Colon (tissue), 2 donors: ENCODE measurements around the gene NDRG4.
"Not testable (repeated sequence)": the region's sequence is repeated elsewhere in the genome, so short reads cannot be mapped to it uniquely, and the experiment has no call there.

Experiments
- FAIRE-seq: peaks from 2 replicates; lab custom pipeline; 2012; peaks lifted over from hg19 to GRCh38; lab: Jason Lieb, UNC
- donor health status: control.
- donor health status: control.

The NDRG4 gene

DNA sequence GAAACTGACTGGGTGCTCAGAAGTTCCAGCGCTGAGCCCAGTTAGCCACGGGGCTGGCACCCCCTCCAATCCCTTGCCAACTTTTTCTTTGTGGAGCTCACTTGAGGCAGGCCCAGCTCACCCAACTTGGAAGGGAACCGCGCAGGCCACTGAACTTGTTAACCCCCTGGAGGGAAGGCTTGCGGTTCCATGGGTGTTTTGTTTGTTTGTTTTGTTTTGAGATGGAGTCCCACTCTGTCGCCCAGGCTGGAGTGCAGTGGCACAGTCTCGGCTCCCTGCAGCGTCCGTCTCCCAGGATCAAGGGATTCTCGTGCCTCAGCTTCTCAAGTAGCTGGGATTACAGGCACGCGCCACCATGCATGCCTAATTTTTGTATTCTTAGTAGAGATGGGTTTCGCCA lies 34.1 kb upstream of the NDRG4 start:
- no peak for FAIRE-seq

DNA sequence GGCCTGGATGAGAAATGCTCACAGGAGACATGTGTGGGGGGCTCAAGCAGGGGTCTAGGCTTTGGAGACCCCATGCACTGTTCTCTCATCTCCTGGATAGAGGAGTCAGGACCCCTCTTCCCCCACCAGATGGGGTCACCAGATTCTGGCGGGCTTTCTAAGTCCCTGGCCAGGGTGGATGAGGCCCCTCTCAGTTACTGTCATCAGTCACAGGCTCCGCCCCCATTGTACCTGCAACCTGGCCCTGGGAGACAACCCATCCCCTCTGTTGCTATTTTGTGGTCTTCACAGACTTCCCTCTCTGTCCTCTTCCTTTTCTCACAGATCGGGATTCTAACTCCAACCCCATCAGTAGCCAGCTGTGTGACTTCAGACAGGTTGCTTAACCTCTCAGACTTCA lies 33.5 kb upstream of the NDRG4 start:
- no peak for FAIRE-seq

DNA sequence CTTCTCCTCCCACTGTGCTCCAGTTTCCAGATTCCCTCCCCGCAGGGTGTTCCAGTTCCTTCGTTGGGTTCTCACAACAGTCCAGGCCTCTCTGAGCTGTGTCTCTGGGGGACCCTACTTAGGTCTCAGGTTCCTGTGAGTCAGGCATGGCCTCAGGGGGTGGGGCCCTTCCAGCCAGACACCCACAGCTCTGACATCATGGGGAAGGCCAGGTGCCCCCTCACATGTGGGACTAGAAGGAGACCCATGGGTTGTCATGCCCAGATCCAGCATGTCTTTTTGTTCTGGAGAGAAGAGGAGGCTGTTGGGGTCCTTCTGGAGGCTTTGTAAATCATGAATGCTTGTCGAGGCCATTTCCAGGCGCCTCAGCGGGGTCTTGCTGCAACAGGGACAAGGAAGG lies 32.0 kb upstream of the NDRG4 start:
- FAIRE-seq: no peak

DNA sequence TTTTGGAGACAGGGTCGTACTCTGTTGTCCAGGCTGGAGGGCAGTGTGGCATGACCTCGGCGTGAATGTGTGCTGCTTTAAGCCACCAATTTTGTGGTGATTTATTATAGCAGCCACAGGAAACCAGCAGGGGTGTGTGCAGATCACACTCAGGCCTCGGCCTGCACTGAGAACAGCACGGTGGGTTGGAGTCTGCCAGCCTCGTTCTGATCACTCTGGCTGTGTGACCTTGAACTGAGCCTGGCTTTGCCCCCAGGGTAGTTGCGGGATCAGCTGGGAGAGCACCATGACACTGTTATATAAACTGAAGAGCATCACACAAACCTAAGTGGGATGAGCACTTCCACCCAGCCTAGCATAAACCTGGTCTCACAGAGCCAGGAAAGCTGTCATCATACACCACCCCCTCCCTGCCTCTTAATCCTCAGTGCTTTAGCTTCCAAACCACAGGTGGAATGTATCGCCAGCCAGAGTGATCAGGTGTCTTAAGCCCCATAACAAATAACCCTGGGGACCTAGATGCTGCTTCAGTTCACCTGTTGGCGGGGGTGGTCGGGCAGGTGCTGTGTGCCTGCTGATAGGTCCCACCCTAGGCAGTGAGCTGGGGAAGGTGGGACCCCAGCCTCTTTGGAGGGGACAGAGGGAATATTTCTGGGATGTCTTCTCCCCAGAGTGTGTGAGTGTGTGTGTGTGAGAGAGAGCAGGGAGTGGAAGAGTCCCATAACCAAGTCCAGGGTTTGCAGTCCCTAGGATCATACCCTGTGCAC lies 28.6 kb upstream of the NDRG4 start:
- FAIRE-seq: no peak

DNA sequence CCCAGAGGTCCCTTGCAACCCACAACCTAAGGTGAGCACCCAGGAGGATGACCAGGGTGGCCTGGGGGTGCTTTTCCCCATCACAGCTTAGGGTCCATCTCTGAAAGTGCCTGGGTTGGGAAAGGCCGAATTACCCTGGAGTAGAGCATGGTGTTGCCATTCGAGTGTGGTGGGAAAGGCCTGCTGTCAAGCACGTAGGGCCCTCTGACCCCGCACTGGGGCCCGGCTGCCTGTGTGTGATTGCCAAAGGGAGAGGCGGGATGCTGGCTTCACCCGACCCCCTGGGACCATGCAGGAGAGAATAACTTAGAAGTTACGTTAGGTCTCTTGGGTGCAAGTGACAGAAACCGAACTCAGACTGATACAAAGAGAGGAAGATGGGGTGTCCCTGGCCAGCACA lies 27.7 kb upstream of the NDRG4 start:
- FAIRE-seq: no peak

DNA sequence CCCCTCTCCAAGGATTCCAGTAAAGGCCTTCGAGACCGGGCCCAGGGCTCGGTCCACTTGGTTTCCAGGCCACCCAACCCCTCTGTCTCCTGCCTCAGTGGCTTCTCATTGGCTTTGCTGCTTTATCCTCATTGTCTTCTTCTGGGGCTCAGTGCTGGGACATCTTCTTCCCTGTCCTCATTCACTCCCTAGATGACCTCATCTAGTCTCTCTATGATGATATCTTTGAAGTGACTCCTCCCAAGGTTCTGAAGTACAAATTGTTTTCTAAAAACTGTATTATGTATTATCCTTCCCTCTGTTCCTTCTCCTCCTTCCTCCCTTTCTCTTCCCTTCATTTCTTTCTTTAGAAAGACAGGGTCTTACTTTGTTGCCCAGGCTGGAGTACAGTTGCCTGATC lies 27.1 kb upstream of the NDRG4 start:
- no peak for FAIRE-seq

DNA sequence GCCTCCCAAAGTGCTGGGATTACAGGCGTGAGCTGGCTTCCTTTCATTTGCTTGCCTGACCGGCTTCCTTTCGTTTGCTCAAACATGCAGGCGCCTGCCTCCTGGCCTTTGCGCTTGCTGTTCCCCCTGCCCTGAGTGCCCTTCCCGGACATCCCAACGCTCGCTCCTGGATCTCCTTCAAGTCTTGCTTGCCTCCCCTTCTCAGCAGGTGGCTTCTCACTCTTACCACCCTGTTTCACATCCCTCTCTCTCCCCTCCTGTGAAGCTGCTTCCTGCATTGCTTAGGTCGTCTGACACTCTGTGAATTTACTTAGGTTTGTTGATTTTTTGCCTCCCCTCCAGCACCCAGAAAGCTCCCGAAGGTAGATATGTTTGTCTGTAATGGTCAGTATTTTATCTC lies 25.6 kb upstream of the NDRG4 start:
- FAIRE-seq: no peak

DNA sequence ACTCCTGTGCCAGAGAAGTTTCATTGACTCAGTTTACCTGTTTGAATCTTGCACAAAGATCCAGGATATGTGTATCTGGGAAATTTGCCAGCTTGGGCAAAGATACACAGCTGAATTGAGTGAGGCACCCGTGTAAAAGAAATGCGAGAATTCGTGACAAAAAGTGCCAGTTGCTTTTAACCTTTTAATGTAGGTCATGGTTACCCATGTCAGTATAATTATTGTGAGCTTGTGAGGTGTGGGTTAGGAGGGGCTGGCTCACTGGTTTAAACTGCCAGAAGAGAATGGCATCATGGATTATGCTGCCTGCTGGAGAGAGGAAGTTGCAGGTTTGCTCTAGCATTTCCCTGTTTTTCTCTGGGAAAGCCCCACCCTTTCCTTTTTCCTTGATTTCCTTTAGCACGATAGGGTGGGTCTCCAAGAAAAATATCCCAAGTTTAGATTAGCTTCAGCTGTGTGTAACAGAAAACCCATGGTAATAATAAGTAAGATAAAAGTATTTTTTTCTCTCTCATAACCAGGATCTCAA lies 24.8 kb upstream of the NDRG4 start:
- FAIRE-seq: no peak

DNA sequence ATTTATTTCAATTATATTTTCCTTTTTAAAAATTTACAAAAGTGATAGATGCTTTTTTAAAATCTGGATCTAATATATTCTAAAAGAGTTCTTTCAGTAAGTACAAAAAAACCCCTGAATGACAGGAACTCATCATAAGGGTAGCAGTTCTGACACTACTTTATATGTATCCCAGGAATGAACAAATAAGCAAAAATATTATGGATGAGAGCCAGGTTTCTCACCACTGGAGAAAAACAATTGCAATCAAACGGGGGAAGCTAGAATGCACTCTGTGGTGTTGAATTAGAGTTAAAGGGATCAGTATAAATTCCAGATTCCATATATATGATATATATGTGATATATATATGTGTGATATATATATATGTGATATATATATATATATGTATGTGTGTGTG lies 23.2 kb upstream of the NDRG4 start:
- no peak for FAIRE-seq

DNA sequence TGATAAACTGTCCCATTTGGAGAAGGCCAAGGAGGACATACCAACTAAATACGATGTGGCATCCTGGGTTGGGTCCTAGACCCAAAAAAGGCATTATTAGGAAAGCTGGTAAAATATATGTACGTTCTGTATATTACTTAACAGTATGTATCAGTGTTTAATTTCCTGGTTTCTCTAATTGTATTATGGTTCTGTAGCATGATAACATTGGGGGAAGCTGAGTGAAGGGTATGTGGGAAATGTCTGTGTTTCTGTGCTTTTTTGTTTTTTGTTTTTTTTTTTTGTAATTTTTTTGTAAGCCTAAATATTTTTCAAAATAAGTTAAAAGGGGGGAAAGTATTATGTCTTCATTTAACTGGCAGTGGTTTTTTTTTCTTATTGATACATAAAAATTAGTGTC lies 21.5 kb upstream of the NDRG4 start:
- FAIRE-seq: no peak

DNA sequence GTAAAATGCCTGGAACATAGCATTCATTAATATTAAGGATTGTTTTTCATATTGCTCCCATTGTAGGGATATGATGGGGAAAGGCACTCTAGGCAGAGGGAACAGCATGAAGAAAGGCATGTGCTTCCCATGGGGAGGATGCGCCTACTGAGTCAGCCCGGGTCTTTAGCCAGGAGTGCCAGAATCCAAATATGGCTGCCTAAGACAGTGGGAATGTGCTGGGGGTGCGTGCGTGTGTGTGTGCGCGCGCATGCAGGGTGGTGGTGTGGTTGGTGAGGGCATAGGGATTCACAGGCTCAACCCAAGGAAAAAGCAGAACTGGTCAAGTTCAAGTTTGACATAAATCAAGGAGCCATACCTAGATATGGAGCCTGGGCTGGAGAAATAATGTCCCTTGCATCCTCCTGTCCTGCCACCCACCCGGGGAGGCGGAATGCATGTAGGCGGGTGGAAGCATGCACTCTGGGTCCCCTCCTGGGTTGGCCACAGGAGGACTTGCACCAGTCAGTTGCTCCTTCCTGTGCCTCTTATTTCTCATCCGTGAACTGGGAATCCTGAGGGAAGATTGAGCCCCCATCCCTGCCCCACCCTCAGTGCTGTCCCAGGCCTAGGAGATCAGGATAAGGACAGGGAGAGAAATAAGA lies 18.6 kb upstream of the NDRG4 start:
- FAIRE-seq: no peak

DNA sequence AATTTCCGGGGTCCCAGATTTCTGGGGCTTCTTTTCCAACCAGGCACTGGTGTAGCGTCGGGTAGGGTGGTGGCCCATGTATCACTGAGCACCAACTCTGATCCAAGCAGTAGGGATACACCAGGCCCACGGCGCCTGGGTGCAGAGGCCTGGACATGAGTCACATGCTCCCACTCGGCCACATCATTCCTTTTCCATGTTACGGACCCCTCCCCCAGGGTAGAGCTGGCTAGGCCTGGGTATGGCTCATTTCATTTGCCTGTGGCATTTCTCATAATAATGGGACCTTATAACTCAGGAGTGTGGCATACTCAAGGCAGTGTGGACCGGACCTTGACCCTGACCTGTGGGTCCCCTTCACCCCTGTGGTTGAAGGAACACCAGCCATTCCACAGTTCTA lies 18.0 kb upstream of the NDRG4 start:
- no peak for FAIRE-seq

DNA sequence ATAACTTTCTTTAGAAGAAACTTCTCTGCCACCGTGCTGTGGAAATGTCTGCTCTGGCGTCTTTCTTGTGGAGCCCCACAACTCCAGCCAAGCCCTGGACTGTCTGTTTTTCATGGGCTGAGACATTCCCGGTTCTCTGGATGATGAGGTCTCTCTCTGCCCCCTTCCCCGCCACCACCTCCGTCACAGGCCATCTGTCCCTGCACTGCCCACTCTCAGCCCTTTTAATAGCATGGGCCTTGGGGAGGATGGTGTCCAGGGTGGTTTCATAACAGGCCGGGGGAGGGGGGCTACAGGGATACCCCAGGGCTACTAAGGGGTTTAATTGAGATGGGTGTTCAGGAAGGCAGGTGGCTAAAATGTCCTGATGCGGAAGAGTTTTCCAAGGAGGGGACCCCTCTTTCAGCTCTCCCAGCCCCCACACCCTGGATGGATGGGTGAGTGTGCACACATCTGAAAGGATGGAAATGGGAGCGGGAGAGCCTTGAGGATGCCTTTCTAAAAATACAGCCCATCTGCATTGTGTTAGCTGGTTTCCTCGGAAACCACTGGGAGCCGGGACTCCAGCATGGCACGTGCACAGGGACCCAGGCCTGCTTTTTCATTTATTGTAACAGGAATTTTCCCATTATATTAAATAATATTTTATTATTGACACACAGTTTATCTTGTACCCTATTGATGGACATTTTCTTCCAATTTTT lies 14.6 kb upstream of the NDRG4 start:
- no peak for FAIRE-seq

DNA sequence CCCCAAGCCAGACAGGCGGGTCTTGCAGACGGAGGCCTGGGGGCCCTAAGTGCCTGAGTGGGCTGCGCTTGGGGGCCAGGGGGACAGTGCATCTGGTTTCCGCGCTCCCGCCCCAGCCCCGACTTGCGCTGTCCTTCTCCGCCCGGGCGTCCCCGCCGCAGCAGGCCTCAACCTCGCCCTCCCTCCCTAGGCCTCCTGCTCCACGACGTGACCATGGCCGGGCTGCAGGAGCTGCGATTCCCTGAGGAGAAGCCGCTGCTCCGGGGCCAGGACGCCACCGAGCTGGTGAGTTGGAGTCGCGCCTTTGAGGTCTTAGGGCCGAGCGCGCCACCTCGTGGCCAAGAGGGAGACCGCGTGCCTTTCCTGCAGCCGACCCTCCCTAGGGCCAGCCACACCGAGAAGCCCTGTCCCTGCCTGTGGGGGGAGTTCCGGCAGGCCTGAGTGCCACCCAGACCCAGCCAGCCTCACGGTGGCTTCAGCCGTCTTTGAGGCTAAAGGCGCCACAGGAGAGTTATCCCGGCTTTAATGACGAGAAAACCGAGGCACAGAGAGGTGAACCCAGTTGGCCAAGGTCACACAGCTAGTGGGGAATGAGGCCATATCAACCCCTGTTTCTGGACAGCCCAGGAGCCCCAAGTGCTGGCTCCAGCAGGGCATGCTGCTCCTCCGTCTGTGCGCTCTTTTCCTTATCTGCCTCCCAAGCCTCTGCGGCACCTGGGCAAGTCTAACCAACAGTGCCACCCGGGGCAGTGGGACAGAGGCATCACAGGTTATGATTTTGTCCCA lies 12.2 kb upstream of the NDRG4 start:
- FAIRE-seq: no peak

DNA sequence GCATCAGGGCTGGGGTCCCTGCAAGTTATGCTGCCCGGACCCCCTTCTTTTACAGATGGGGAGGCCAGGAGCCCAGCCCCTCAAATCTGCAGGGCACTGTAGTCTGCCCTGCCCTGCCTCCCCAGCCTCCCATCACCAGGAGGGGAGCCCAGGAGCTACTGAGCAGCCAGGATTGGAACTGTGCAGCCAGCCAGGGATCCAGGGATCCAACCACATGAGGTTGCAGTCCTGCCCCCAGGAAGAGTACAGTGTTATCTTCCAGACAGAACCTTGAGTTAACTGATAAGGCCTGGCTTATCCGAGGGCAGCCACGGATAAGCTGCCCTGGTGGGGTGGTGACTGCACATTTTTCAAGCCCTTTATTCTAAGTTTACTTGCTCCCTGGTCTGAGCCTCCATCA lies 11.4 kb upstream of the NDRG4 start:
- no peak for FAIRE-seq

DNA sequence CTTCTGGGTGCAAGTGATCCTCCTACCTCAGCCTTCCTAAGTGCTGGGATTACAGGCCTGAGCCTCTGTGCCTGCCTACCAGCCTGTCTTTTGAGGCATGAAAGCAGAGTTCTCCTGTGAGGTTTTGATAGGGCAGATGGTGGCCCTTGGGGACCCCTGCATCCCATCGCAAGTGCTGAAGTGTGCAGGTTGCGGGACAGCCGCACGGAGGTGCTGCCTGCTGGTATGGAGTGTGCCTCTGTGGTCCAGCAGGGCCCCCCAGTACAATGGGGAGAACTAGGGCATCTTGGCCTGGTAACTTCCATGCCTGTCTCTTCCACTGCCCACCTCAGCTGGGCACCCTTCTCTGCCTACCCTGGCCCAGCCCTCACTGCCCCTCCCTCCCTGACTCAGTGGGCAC lies 9.9 kb upstream of the NDRG4 start:
- FAIRE-seq: no peak

DNA sequence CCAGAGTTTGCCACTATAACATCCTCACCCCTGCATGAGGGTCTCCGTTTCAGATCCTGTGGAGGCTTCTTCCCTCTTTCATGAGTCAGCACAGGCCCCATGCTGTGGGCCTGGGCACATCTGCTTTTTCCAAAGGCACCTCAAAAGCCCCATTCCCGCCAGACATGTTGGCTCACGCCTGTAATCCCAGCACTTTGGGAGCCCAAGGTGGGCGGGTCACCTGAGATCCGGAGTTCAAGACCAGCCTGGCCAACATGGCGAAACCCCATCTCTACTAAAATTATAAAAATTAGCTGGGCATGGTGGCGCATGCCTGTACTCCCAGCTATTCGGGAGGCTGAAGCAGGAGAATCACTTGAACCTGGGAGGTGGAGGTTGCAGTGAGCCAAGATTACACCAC lies 9.4 kb upstream of the NDRG4 start:
- not testable (repeated sequence) for FAIRE-seq

DNA sequence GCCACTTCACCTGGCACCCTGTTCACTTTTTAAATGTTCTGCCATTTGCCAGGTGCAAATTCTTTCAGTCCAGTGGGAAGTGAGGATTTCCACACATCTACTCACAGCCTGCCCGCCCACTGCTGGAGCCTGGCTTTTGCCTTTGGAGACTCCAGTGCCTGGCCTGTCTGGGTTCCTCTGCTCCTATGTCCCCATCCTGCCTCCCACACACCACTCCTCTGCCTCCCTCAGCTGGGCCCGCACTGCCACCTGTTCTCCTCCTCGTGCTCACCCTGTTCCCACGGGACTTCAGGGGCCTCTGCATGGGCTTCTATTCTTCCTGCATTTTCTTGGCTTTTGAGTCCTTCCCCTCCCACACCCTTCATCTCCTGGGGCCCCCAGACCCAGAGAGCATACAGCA lies 7.9 kb upstream of the NDRG4 start:
- no peak for FAIRE-seq

DNA sequence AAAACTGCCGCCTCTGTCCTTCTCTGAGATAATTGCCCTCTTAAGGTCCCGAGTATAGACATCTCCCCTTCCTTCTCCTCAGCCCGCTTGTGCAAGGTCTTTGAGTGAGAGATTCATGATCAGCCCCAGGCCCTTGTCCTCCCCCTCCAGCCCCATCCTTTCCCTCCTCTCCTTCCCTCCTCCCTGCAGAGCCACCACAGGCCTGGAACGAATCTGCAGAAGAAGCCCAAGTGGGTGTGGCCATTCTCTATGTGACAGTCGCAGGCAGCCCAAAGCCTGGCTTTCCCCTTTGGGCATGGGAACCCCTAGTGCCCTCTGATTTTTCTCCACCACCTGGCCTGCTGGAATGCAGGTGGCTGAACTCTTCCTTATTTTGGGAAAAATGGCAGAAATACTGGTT lies 7.2 kb upstream of the NDRG4 start:
- no peak for FAIRE-seq

DNA sequence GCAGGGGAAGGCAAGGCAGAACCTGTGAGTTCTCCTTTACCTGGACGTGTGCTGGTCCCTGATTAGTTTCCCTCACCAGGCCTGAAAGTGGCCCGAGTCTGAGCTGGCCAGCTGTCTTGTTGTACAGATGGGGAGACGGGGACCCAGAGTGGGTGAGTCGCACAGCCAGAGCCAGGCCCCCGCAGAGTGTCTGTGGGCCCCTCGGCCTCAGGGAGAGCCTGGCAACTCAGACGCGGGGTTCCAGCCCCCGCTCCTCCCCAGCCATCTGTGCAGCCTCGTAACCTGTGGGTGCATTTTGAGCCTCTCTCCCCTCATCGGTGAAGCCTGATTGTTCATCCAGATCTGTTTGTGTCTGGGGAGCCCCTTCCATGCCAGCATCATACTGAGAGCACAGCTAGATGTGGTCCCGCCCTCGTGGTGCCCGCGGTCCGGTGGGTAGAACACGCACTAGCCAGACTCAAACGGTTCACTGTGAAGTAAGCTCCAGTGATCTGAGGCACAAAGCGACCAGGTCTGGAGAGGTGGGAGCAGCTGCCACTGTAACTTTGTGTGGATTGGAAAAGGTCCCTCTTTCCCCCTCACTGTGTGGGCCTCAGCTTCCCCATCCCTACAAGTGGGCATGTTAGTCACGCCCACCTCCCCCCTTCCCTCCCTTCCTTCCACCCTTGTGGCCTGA lies 6.0 kb upstream of the NDRG4 start:
- no peak for FAIRE-seq

DNA sequence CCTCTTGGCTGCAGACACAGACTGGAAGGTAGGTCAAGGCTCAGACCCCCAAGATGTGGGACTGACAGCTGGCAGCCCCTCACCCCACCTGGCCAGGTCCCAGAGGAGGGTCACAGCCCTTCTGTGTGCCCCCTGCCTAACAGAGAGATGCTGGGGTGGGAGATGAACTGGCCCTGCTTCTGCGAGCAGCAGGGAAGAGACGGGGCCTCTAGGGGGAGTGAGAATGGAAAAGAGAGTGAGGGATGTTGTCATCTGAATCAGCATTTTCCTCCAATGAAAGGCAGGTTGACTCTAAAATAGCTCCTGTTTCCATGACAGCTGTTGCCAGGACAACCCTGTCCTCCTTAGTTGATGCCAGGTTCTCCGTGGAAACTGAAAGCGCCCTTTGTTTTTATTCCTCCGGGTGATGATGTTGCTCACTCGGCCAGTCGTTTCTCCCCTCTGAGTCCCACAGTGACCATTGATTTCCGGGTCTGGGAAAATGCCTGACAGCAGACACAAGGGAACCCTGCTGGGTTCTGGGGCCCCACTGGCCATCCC lies 4.9 kb upstream of the NDRG4 start:
- no peak for FAIRE-seq
